HL-60/S4 (cell line): Measurements from ENCODE around the gene TMEM175.
"Not testable (repeated sequence)": the region's sequence is repeated elsewhere in the genome, so short reads cannot be mapped to it uniquely, and the experiment has no call there.

Source experiments
- in situ Hi-C: fragments of 300-500 bp; cut with MboI; formaldehyde crosslinking; loops from 2 replicates; pipeline ENCODE4 v1.14.3; 2022; ENCODE audit warnings: low sequenced_read_pairs

TMEM175 gene

GRCh38 chr4:915041-915474 lies 17.2 kb upstream of the TMEM175 start:
- in situ Hi-C loops, result no loop called here

GRCh38 chr4:915595-915994 lies 16.7 kb upstream of the TMEM175 start:
- in situ Hi-C loops, result no loop called here

- in situ Hi-C loops, result no loop called here
These were observed 14.8 kb upstream of the TMEM175 start for GRCh38 chr4:917466-917865.

GRCh38 chr4:917992-918391 lies 14.3 kb upstream of the TMEM175 start:
- in situ Hi-C loops, result no loop called here

- in situ Hi-C loops, result not testable (repeated sequence)
These were observed 13.7 kb upstream of the TMEM175 start for GRCh38 chr4:918591-918990.

- in situ Hi-C loops, result not testable (repeated sequence)
These were observed 13.1 kb upstream of the TMEM175 start for GRCh38 chr4:919004-919680.

- in situ Hi-C loops, result no loop called here
These were observed 10.4 kb upstream of the TMEM175 start for GRCh38 chr4:921830-922331.

GRCh38 chr4:924107-925096 lies 7.9 kb upstream of the TMEM175 start:
- in situ Hi-C loops, result no loop called here

- in situ Hi-C loops, result no loop called here
These were observed 7.1 kb upstream of the TMEM175 start for GRCh38 chr4:925171-925570.

- in situ Hi-C loops, result no loop called here
These were observed 6.3 kb upstream of the TMEM175 start for GRCh38 chr4:925771-926500.

GRCh38 chr4:926538-926937 lies 5.7 kb upstream of the TMEM175 start:
- in situ Hi-C loops, result no loop called here

- in situ Hi-C loops, result not testable (repeated sequence)
These were observed 4.7 kb upstream of the TMEM175 start for GRCh38 chr4:927566-927965.

- in situ Hi-C loops, result no loop called here
These were observed 3.0 kb upstream of the TMEM175 start for GRCh38 chr4:929096-929765.

GRCh38 chr4:930028-930551 lies 2.2 kb upstream of the TMEM175 start:
- in situ Hi-C loops, result no loop called here

GRCh38 chr4:930827-931193 lies 1.4 kb upstream of the TMEM175 start:
- in situ Hi-C loops, result no loop called here

GRCh38 chr4:931194-931959 lies 883 bp upstream of the TMEM175 start:
- in situ Hi-C loops, result no loop called here

- in situ Hi-C loops, result no loop called here
These were observed 432 bp downstream of the TMEM175 start for GRCh38 chr4:932713-933070.

GRCh38 chr4:939508-939907 lies 7.2 kb downstream of the TMEM175 start:
- in situ Hi-C loops, result not testable (repeated sequence)

- in situ Hi-C loops, result no loop called here
These were observed 13.2 kb downstream of the TMEM175 start for GRCh38 chr4:945274-946102.
